SH-SY5Y (cell line): ENCODE measurements around the gene DYNLRB1.

Experiments
- GATA2 ChIP-seq: IDR thresholded peaks from 2 replicates; pipeline ENCODE4 v1.6.1; 2011; ENCODE audit warnings: mild to moderate bottlenecking, low read depth, low read length
- GATA3 ChIP-seq: IDR thresholded peaks from 2 replicates; pipeline ENCODE4 v1.6.1; 2011; ENCODE audit warnings: low read depth, mild to moderate bottlenecking, low read length, moderate library complexity

DNA sequence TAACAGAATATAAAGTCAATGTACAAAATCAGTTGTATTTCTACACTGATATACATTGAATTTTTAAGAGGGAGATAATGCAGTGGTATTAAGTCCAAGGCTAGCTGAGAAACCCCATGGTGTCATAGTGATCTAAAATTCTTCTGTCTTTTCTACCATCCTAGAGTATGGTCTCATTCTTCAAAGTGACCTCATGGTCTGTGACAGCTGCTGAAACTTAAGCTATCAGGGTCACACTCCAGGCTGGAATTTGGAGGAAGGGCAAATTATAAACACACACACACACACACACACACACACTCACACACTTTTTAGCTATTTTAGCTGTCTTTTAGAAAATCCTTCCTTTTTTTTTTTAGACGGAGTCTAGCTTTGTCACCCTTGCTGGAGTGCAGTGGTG, 47.3 kb upstream of the DYNLRB1 start:
- TF ChIP-seq GATA2 (no peak), GATA3 (no peak)
